C4-2B (cell line): ENCODE results near the gene GPBP1L1.

Experiments
- H3K27ac ChIP-seq: fragments of 450-650 bp; 2 replicates; pipeline ENCODE4 v1.5.1; 2017
- ZFX ChIP-seq: fragments of 450-650 bp; IDR thresholded peaks from 2 replicates; pipeline ENCODE4 v1.6.1; 2017
- TF ChIP-seq, protein P1 (sequence below): fragments of 450-650 bp; conservative IDR thresholded peaks from 2 replicates; pipeline ENCODE4 v1.5.1; 2017; ENCODE audit warnings: mild to moderate bottlenecking

Gene GPBP1L1

DNA sequence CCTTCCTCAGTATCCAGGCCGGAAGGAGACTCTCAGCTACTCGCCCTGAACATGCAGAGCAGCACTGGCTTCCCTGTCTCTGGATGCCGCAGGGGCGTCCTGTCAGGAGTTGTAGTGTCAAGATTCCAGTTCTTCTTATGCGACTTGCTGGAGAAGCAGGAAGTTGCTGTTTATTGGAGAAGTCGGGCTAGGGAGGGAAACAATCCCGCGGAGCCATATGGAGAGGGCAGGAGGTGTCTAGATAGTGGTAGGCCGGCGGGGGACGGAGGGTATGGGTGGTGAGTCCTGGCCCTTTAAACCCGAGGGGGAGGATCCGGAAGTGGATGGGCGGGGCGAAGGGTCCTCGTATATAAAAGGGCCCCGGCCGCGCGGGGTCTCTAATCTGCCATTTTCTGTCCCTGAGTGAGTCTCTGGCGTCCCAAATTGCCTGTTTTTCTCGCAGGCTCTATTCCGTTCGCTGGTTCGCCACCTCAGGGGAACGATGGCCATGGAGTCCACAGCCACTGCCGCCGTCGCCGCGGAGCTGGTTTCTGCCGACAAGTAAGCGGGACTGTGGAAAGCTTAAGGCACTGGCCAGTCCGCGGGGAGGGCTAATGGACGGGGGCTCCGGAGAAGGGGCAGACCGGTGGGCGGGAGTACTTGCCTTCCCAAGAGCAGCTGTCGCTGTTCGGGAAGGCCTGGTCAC is 102.5 kb downstream of the GPBP1L1 start, which contains the start of gene NASP:
NASP (plus strand) TSS at position 376 of the 685 bp plus-strand sequence; CDS start at position 482, 106 bp downstream.
- TF ChIP-seq ZFX: no peak
- TF ChIP-seq, protein P1, sequence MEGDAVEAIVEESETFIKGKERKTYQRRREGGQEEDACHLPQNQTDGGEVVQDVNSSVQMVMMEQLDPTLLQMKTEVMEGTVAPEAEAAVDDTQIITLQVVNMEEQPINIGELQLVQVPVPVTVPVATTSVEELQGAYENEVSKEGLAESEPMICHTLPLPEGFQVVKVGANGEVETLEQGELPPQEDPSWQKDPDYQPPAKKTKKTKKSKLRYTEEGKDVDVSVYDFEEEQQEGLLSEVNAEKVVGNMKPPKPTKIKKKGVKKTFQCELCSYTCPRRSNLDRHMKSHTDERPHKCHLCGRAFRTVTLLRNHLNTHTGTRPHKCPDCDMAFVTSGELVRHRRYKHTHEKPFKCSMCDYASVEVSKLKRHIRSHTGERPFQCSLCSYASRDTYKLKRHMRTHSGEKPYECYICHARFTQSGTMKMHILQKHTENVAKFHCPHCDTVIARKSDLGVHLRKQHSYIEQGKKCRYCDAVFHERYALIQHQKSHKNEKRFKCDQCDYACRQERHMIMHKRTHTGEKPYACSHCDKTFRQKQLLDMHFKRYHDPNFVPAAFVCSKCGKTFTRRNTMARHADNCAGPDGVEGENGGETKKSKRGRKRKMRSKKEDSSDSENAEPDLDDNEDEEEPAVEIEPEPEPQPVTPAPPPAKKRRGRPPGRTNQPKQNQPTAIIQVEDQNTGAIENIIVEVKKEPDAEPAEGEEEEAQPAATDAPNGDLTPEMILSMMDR: no peak
- peak within 1 kb of the TSS; percentile 93 for H3K27ac ChIP-seq

DNA sequence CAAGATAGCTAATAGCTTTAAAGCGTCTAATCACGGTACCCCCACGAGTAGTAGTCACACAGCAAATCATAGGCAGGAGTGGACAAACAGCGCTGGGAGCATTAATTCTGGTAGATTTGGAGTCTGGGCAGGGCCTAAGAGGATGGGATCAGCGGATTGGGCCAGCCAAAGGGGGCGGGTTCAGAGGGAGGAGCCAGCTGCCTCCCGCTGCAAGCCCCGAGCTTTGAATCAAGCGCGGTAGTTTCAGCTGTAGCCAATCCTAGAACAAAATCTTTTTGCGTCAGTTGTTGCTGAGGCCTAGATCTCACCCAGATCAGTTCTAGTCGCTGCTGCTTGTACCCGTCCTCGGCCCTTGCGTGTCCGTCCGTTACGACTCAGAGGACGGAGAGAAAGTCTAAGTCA is 103.1 kb downstream of the GPBP1L1 start:
- TF ChIP-seq, protein P1: no peak
- TF ChIP-seq ZFX: no peak
- peak overlapping the region; percentile 93 for H3K27ac ChIP-seq
